K562 (cell line): ENCODE measurements around the gene FITM1. TPM values are rescaled to one million over a fixed set of nuclear protein-coding genes. Genes with fewer than 3 reads are reported as not detected.

ENCODE experiments used
- ARID3B ChIP-seq: fragments of 250-450 bp; sonication (Bioruptor Pico); IDR thresholded peaks from 2 replicates; pipeline ENCODE4 v1.4.0; 2020; ENCODE audit warnings: borderline replicate concordance
- CBX2 ChIP-seq: fragments of 200-600 bp; sonication (generic); IDR thresholded peaks from one replicate; pipeline ENCODE4 v1.6.1; 2012; ENCODE audit warnings: mild to moderate bottlenecking, low read length, inconsistent platforms; ENCODE audit not compliant: insufficient read depth, poor library complexity, severe bottlenecking
- MED1 ChIP-seq: sonication (generic); formaldehyde crosslinking; IDR thresholded peaks from 2 replicates; pipeline ENCODE4 v1.8.1; 2023; ENCODE audit warnings: missing genetic modification reagents, borderline replicate concordance
- NCOA6 ChIP-seq: fragments of 450-650 bp; IDR thresholded peaks from 2 replicates; pipeline ENCODE4 v1.6.1; 2017; ENCODE audit warnings: mild to moderate bottlenecking
- NR2F6 ChIP-seq: fragments of 450-650 bp; formaldehyde crosslinking; IDR thresholded peaks from 2 replicates; pipeline ENCODE4 v1.4.0; 2020; ENCODE audit warnings: mild to moderate bottlenecking
- PRPF4 ChIP-seq: fragments of 200-400 bp; formaldehyde crosslinking; IDR thresholded peaks from one replicate; pipeline ENCODE4 v1.6.1; 2017; ENCODE audit warnings: low read length, low read depth, mild to moderate bottlenecking; ENCODE audit not compliant: insufficient read depth, poor library complexity, severe bottlenecking
- RBFOX2 ChIP-seq: fragments of 200-400 bp; formaldehyde crosslinking; IDR thresholded peaks from 2 replicates; pipeline ENCODE4 v1.6.1; 2017; ENCODE audit warnings: low read depth, mild to moderate bottlenecking, low read length, moderate library complexity
- RNF219 ChIP-seq: fragments of 250-450 bp; sonication (Bioruptor Pico); IDR thresholded peaks from 2 replicates; pipeline ENCODE4 v1.5.0; 2022; ENCODE audit warnings: mild to moderate bottlenecking
- SAP30 ChIP-seq: fragments of 200-600 bp; sonication (generic); IDR thresholded peaks from 2 replicates; pipeline ENCODE4 v1.6.1; 2012; ENCODE audit warnings: borderline replicate concordance, low read depth, mild to moderate bottlenecking, moderate library complexity, low read length, control low read depth, inconsistent platforms; ENCODE audit not compliant: insufficient read depth, poor library complexity, severe bottlenecking
- SIN3B ChIP-seq: fragments of 450-650 bp; IDR thresholded peaks from 2 replicates; pipeline ENCODE4 v1.6.1; 2017; ENCODE audit warnings: low read depth, mild to moderate bottlenecking, moderate library complexity
- SMAD2 ChIP-seq: fragments of 150-350 bp; IDR thresholded peaks from 2 replicates; pipeline ENCODE4 v1.6.1; 2014; ENCODE audit warnings: low read depth, mild to moderate bottlenecking, low read length
- TBL1XR1 ChIP-seq, 2 experiments: IDR thresholded peaks; 2 replicates each; pipeline ENCODE4 v1.6.1; 2012; ENCODE audit warnings: improper control_type of control experiment in 2 of 2, low read length in 2 of 2, mild to moderate bottlenecking in 1 of 2
- TEAD4 ChIP-seq, 2 experiments: sonication (generic) in 1 of 2; formaldehyde crosslinking in 1 of 2; IDR thresholded peaks; 2 replicates each; pipeline versions ENCODE4 v1.6.1 to v1.8.0; 2012 to 2022; ENCODE audit warnings: borderline replicate concordance in 1 of 2, inconsistent platforms in 1 of 2, low read length in 1 of 2, mild to moderate bottlenecking in 1 of 2, missing genetic modification reagents in 1 of 2
- TSHZ1 ChIP-seq: fragments of 250-450 bp; sonication (Bioruptor Pico); IDR thresholded peaks from 2 replicates; pipeline ENCODE4 v1.4.0; 2020; ENCODE audit warnings: mild to moderate bottlenecking, moderate library complexity
- ZEB2 ChIP-seq: fragments of 450-650 bp; IDR thresholded peaks from 2 replicates; pipeline ENCODE4 v1.6.1; 2016
- ZKSCAN8 ChIP-seq: fragments of 200-800 bp; sonication (Bioruptor generic); IDR thresholded peaks from 2 replicates; pipeline ENCODE4 v1.6.1; 2016; ENCODE audit warnings: missing genetic modification characterization, missing compliant biosample characterization
- polyA plus RNA-seq, 8 experiments: library from polyadenylated mRNA; depleted of rRNA in 4 of 8; stranded (reverse) in 5 of 8; unstranded in 3 of 8; fragments of >200 nt; fragmentation: Nextera tagmentation in 2 of 8; fragmentation: Illumina TruSeq in 1 of 8; extraction: Ambion mirVana in 2 of 8; extraction: Trizol in 1 of 8; gene quantifications; 2 replicates each; pipeline versions ENCODE4 v1.2.1 to v1.2.3, GENCODE V29; 2011 to 2014; ENCODE audit warnings: inconsistent platforms in 1 of 8, missing spikeins in 1 of 8
- total RNA-seq, 7 experiments: library from RNA; depleted of rRNA in 6 of 7; stranded (reverse); fragments of >200 nt in 6 of 7; fragmentation: Illumina TruSeq in 2 of 7; extraction: Trizol in 2 of 7; gene quantifications; 2 replicates each; pipeline versions ENCODE4 v1.2.1 to v1.2.3, GENCODE V29; 2011 to 2021; ENCODE audit warnings: low replicate concordance in 1 of 7
- TF ChIP-seq, protein P1 (sequence below): IDR thresholded peaks from 2 replicates; pipeline ENCODE4 v1.6.1; 2014; ENCODE audit warnings: antibody characterized with exemption

FITM1 gene
- total and polyA plus RNA-seq, 9 of the 15 experiments (the other 6 are each of a cell fraction or from before 2014, with no cell fraction given), result 0.09 to 0.20 TPM; not detected in 7

GRCh38 chr14:24080888-24081738, 49.3 kb upstream of the FITM1 start (continued):
- TF ChIP-seq, protein P1, sequence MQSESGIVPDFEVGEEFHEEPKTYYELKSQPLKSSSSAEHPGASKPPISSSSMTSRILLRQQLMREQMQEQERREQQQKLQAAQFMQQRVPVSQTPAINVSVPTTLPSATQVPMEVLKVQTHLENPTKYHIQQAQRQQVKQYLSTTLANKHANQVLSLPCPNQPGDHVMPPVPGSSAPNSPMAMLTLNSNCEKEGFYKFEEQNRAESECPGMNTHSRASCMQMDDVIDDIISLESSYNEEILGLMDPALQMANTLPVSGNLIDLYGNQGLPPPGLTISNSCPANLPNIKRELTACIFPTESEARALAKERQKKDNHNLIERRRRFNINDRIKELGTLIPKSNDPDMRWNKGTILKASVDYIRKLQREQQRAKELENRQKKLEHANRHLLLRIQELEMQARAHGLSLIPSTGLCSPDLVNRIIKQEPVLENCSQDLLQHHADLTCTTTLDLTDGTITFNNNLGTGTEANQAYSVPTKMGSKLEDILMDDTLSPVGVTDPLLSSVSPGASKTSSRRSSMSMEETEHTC, result no peak
- TF ChIP-seq ZKSCAN8 (no peak), TEAD4 (IDR thresholded peaks at IDR 0.05; ENCODE audit: low read length) (no peak), TEAD4 (CRISPR knock-in tag; IDR thresholded peaks at IDR 0.05; ENCODE audit: borderline replicate concordance) (no peak), CBX2 (no peak), MED1 (CRISPR knock-in tag) (no peak), TBL1XR1 (IDR thresholded peaks at IDR 0.05; ENCODE audit: low read length in 2 of 2) (no peak), TSHZ1 (CRISPR knock-in tag) (no peak), RBFOX2 (peak; percentile 76), SAP30 (peak; percentile 25), NR2F6 (CRISPR knock-in tag) (no peak), SIN3B (no peak), NCOA6 (no peak), PRPF4 (no peak), RNF219 (CRISPR knock-in tag) (no peak), ZEB2 (no peak), ARID3B (no peak), SMAD2 (no peak)
